SKM-1 (cell line): ENCODE results near the gene ASPSCR1.
"Not testable (repeated sequence)": the region's sequence is repeated elsewhere in the genome, so short reads cannot be mapped to it uniquely, and the experiment has no call there.

Experiments
- DNase-seq: peaks from one replicate; lab custom pipeline; 2025; ENCODE audit not compliant: unreplicated experiment; lab: John Stamatoyannopoulos, UW

ASPSCR1 gene

DNA sequence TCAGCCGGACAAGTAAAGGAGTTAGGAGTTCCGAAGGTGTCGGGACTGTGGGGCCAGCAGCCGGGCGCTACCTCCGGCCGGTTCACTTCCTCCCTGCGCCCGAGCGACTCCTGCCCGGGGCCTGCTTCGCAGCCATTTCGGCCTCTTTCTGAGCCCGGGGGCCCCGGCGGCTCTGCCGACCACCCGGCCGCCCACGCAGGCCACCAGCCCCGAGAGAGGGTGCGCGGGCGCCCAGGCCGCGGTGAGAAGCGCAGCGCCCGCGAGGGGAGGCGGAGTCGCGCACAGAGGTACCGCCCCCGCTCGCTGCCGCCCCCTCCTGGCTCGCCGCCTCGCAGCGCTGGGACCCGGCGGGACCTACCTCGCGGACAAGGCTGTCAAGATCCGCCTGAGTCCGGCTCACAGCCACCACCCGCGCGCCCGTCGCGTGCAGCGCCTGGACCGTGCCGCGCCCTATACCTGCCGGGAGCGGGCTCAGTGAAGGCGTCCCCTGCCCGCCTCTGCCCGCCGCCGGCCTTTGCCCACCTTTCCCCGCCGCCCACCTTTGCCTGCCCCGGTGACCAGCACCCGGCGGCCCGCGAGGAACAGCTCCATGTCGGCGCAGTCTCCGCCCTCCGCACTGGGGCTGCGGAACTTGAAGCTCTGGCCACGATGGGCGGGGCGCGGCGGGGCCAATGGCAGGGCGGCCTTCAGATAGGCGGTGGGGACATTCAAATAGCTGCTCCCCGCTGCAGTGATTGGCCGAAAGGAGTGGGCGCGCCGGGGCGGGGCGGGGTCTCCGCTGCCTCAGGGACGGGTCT lies 59.9 kb downstream of the ASPSCR1 start, which contains the start of gene DCXR:
TSS of gene DCXR (minus strand) at position 606 of the 797 bp plus-strand sequence. CDS start at position 591, 15 bp downstream.
- DNase-seq = peak; percentile 85

DNA sequence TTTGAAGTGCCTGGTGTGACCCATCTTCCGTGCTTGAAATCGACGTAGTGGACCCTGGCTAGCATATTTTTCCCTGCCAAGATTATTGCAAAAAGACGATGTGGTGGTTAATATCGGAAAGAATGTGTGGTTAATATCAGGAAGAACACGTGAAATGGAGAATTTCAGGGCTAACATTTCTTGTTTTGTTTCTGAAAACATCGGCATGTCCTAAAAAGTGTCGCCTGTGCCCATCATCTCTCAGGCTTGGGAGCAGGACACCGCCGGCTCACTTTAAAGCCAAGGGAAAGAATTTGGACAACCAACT lies 60.4 kb downstream of the ASPSCR1 start:
- no peak for DNase-seq

DNA sequence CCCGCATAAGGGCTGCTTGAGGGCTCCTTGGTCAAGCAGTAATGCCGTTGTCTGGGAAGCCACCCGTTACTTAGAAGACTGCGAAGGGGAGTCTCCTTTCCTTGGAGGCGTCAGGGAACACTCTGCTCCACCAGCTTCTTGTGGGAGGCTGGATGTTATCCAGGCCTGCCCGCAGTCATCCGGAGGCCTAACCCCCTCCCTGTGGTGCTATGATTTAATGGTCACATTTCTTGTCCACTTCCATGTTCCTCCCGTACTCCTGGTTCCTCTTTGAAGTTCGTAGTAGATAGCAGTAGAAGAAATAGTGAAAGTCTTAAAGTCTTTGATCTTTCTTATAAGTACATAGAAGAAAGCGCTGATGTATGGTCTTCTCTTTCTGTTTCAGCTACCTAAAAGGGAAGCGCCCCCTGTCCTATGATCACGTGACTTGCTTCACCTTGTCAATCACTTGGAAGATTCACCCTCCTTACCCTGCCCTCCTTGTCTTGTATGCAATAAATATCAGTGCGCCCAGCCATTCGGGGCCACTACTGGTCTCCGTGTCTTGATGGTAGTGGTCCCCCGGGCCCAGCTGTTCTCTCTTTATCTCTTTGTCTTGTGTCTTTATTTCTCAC lies 61.5 kb downstream of the ASPSCR1 start:
- DNase-seq = not testable (repeated sequence)

DNA sequence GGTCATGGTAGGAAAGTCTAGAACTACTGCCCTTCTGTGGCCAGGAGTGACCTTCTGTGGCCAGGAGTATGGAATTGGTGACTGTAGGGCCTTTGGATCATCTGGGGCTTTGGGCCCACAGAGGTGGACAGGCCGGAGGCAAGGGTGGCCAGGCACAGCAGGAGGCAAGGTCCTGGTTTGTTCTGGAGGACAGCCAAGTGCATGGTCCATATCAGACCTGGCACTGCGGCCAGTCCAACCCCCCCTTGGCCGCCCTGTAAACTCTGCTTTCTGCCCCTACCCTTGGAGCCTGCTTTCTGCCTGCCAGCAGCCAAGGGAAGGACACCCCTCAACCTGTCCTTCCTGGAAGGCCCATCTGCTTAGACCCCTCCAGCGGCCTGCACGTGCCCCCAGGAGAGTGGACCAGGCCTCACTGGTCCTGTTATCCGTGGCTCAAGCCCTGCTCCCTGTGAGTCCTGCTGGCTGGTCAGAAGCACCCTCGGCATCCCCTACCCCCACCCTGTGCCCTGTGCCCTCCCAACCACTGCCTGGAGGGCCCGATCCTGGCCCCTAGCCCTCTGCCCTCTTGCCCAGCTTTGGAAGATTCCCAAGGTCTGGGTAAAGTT lies 62.4 kb downstream of the ASPSCR1 start:
- DNase-seq = no peak

DNA sequence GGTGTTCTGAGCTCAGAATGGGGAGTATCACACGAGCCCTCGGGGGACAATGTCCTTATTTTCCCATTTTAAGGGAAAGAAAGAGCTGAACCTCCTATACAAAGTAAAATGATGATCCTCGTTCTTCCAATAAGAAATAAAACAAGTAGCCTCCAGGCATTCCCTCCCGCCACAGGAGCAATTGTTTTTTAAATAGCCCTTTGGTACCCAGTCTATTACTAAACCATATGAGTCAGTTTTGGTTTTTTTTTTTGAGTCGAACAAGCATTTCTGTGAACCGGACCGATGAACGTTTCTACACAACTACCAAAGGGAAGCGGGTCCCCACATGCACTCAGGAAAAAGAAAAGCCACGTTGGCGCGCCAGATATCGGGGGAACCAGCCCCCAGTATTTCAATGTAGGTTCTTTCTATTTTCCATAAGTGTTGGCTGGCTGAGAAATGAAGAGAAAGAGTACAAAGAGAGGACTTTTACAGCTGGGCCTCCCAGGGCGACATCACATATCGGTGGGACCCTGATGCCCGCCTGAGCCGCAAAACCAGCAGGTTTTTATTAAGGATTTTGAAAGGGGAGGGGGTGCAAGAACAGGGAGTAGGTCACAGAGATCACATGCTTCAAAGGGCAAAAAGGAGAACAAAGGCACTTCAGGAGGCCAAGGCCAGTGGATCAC lies 63.9 kb downstream of the ASPSCR1 start:
- DNase-seq = no peak

DNA sequence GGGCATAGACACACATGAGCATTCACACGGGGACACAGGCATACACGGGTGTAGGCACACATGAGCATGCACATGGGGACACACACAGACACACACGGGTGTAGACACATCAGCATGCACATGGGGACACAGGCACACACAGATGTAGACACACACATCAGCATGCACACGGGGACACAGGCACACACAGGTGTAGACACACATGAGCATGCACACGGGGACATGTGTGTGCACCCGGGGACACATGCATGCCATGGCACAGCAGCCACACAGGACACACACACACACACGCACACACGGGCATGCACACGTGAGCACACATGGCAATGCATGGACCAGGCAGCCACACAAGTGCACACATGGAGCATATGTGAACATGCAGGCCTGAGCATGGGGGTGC lies 65.2 kb downstream of the ASPSCR1 start:
- DNase-seq = no peak

DNA sequence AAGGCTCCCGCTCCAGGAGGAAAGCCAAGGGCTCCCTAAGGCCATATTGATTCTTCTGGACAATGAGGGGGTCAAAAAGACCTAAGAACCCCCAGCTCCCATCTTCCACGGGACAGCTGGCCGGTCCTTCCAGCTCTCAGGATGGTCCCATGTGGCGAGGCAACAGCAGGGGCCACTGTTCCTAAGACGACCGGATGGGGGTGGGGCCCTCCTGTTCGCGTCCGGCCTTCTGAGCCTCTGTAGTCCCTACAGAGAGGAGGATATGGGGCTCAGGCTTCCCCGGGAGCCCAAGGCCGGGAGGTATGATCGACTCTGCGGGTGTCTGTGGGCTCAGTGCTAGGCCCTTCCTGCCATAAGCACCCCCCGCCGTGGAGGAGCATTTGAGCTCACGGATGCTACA lies 66.1 kb downstream of the ASPSCR1 start:
- DNase-seq = no peak

DNA sequence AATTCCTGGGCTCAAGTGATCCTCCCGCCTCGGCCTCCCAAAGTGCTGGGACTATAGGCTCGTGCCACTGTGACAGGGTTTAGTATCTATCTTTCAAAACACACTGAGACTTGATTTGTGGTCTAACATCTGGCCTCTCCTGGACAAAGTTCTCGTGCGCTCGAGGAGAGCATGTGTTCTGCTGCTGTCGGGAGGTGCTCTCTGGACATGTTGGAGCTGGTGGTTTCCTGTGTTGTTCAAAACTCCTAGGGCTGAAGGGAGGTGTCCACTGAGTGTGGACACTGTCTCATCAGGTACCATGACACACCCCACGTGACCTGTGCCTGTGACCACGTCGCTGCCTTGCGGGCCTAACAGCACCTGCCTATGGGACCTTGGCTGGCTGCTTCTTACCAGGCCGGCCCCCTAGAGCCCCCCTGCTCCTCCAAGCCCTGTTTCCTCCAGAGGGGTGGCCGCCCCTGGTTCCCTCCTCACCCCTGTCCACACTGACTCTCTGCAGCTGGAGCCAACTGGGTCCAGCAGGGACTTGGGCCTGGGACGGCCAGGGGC lies 68.6 kb downstream of the ASPSCR1 start:
- DNase-seq = no peak

DNA sequence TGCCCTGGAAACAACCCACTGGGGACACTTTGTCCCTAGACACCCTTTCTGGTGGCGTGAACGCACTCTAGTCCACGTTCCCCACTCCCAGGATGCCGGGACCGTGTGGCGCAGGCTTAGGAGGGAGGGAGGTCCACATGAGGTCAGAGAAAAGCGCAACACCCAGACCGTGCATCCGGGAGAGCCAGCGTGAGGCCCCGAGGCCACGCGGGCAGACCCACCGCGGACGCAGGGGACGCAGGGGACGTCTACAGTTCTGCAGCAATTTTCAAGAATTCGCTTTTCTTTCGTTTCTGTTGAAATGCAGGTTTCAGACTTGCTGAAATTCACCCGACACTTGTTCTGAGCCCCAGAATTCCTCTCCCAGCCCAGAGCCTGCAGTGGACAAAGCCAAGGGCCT lies 69.5 kb downstream of the ASPSCR1 start:
- no peak for DNase-seq

DNA sequence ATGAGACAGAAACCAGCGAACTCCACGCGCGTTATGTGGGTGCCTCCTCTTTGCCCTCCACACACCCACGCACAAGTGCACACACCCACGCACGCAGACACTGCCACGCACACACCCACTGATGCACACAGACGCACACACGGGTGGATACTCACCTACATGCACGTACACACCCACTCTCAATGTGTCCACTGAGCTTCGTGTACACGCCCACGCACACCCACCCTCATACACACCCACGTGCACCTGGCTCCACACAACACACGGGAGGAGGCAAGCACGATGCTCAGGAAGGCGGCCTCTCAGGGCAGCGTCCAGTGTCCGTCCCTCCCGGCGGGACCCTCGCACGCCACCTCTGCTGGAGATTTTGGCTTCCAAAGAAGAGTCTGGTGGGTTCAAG lies 70.0 kb downstream of the ASPSCR1 start:
- no peak for DNase-seq

DNA sequence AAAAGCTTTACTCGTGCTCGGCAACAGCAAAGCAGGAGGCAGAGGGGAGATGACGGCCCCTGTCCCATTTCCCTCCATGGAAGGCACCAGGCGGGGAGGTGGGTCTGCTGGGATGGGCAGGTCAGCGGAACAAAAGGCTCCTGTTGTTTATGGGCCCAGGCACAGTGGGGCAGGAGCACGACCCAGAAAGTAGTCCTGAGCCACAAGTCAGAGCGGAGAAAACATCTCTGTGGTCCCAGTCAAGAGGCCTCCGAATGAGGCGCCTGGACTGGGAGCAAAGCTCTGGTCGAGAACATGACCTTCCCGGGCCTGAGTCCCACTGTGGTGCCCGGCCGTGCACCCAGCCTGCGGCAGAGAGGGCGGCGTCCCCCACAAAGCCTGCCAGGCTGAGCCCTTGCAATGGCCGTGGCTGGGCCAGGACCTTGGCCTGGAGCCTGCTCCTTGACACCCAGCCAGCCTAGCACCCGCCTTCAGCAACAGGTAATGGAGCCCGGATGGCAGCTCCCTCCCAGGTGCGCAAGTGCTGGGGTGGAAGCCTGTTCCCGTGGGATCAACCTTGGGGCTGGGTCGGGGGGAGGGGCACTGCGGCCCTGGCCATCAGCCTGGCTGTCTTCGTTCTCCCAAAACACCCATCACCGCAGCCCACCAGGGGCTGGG lies 70.6 kb downstream of the ASPSCR1 start:
- DNase-seq = no peak

DNA sequence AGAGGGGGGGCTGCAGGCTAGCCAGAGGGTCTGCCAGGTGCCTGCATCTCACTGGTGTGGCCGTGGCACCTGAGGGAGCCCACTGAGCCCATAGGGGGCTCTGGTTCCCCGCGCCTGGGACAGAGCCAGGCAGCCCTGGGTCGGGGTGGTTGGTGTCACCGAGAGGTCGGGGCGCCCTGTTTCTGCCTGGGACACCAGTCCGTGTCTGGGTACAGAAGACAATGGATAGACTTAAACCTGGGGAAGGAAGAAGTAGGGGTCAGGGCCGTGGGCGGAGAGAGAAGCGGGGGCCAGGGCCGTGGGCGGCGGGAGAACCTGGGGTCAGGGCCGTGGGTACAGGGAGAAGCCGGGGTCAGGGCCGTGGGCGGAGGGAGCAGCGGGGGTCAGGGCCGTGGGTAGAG lies 71.1 kb downstream of the ASPSCR1 start:
- no peak for DNase-seq

DNA sequence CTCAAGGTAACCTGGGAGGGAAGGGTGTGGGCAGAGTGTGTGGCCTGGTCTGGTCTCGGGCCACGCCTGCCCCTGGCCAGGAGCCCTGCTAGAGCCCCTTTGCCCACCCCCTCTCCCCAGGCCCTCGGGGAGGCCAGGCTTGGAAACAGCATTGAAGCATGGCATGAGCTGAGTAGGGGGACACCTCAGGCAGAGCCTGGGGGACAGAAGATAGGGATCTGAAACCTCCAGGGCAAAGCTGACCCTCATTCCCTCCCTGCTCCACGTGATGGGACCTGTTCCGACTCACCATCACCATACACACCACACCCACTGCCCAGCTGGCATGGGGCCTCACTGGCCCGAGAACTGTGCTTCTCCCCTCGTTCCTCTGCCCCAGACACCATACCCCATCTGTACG lies 71.7 kb downstream of the ASPSCR1 start:
- DNase-seq = no peak

DNA sequence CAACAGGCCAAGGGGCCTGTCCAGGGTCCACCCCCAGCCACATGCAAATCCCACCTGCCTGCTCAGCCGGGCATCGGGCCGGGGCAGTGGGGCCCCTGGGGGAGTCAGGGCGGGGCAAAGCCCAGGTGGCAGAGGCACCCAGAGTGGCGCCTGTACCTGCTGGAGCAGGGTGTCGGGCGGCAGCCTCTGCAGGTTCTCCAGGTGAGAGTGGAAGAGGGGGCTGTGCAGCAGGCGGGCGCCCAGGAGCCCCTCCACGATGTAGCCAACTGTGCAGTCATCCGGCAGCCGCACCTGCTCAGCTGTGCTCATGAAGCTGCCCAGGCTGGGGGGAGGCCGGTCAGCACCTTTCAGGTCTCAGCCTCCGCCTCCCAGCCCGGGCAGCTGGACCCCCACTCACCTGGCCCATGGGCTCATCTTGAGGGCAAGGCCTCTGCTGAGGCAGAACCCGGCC lies 72.1 kb downstream of the ASPSCR1 start:
- no peak for DNase-seq

DNA sequence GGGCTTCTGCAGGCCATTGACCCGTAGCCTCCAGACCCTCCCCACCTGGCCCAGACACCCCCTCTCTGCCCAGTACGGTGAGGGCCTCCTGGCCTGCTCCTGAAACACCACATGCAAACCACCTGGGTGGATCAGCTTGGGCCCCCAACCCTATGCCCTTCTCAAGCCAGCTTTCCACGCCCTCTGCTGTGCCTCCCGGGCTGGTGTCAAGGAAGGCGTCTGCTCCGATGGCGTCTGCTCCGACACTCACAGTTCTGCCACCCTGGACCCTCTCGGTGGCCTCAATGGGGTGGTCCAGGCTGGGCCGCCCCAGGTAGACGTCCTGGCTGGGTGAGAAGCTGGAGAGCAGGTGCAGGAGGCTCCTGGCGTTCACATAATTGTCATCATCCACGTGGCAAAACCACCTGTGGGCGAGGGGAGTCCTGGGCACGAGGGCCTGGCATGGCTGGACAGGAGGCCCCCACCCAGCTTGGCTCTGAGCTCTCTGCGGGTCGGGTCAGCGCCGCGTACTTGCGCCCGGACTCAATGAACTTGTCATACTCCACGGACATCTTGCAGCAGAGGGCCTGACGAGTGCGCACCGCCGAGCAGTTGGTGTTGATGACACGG lies 72.8 kb downstream of the ASPSCR1 start:
- no peak for DNase-seq

DNA sequence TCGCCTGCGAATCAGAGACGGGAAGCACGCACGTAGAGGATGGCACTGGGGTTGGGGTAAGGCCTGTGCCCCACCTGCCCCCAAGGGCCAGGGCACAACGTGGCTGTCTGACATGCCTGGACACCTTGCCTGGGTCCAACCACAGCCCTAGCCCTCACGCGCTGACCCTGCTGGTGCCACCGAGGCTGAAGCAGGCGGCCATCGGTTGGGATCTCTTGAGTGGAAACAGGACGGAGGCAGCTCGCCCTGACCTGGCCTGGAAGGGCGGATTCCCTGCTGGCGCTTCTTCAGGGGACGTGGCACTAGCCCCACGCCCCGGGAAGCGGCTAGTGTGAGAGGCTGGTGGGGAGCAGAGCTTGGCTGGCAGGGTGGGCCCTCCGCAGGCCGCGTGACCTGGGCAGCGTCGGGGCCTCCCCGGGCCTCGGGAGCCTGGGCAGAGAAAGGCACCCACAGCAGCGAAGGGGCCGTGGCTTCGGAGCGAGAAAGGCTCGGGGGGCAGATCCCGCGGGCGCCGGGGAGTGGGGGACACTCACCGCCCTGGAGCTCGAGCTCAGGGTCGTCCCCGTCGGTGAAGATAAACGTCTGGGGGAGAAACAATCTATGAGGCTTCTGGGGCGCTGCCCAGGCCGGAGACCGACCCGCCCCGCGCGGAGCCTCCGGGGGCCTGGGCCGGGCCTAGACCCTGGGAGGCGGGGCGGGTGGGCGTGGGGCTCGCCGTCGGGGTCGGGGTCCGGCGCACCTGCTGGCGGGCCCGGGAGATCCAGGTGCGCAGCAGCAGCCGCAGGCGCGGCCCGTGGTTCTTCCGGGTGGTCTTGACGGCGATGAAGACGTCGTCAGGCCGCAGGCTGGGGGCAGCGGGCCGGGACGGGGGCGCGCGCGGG lies 73.6 kb downstream of the ASPSCR1 start:
- no peak for DNase-seq

DNA sequence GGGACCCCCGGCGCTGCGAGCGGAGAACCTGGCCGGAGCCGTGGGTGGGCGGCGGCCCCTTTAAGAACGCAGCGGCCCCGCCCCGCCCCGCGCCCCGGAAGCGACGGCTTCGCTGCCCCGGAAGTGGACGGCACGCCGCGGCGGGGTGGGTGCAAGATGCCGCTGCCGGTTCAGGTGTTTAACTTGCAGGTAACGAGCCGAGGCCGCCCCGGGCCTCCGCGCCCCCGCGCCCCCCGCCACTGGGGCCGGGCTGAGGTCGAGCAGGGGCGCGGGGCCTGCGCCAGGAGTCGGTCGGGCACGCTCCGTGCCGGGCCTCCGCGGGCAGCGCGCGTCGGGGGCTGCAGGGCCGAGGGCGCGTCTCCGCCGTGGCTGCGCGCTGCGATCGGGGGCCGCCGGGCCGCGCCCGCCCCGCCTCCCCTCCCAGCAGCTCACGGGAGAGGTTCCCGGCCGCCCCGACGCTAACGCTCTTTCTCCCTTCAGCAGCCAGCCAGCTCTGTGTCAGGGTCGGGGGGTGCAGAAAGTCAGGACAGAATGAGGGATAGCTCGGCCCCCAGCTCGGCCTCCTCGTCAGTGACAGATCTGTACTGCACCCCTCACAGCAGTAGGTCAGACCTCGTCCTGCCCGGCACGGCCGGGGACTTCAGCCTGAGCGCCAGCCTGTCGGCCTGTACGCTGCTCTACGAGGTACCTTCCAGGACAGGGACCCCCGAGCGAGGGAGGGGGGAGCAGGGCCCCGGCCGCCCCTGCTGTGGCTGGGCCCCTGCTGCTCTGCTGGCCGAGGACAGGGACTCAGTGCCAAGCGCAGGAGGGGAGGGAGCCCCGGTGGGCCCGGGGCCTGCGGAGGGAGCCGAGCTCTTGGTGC lies 74.6 kb downstream of the ASPSCR1 start, which contains the start of the genes GPS1 and RFNG:
TSS of gene GPS1 (plus strand) at position 123 of the 862 bp plus-strand sequence. CDS start at position 157, 34 bp downstream.
TSS of gene RFNG (minus strand) at position 36 of the 862 bp plus-strand sequence. CDS start 45 bp downstream, outside the sequence.
- DNase-seq = peak; percentile 43

DNA sequence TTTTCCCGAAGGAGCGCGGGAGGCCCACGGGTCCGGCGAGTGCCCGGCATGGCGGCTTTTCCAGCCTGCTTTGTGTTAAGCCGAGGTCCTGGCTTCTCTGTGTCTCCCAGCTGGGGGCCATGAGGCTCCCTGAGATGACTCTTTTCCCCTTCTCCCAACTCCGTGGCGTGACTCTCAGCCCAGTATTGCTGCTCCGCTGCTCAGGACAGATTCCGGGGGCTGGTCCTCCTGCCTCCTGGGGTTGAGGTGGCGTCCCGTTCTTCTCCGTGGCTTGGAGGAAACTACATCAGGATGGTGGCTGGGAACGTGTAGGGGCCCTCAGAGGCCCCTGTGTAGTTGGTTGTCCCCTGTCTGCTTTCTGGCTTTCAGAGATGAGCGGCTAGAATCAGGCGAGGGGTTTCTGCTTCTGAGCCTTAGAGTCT lies 75.2 kb downstream of the ASPSCR1 start:
- DNase-seq = no peak
